Pulmonary artery endothelial cell (primary cell): ENCODE data around the gene PCBP3. TPM values are rescaled to one million over a fixed set of nuclear protein-coding genes. Genes with fewer than 3 reads are reported as not detected.
"Not testable (repeated sequence)": the region's sequence is repeated elsewhere in the genome, so short reads cannot be mapped to it uniquely, and the experiment has no call there.

Experiments used
- DNase-seq: peaks from one replicate; pipeline ENCODE4 v3.0.0-alpha.2; 2011; ENCODE audit warnings: low read depth, low spot score
- total RNA-seq: library from RNA; depleted of rRNA; stranded (reverse); fragments of >200 nt; gene quantifications from 2 replicates; pipeline ENCODE4 v1.2.3, GENCODE V29; 2014

The PCBP3 gene
- total RNA-seq, 1 donor from 2014 or later: 0.13 TPM

- not testable (repeated sequence) for DNase-seq
Observed at GRCh38 chr21:45975667-45976409, 332.3 kb downstream of the PCBP3 start.

- no peak for DNase-seq
Observed at GRCh38 chr21:45976701-45977311, 333.3 kb downstream of the PCBP3 start.

- no peak for DNase-seq
Observed at GRCh38 chr21:45977396-45977795, 333.9 kb downstream of the PCBP3 start.

GRCh38 chr21:45979141-45979631, 335.7 kb downstream of the PCBP3 start:
- DNase-seq: no peak

- DNase-seq: no peak
Observed at GRCh38 chr21:45979651-45980050, 336.1 kb downstream of the PCBP3 start.

GRCh38 chr21:45980271-45980670, 336.7 kb downstream of the PCBP3 start:
- DNase-seq: no peak

- DNase-seq: no peak
Observed at GRCh38 chr21:45980697-45981096, 337.2 kb downstream of the PCBP3 start.

- DNase-seq: peak; percentile 43
Observed at GRCh38 chr21:45981151-45982091, 337.9 kb downstream of the PCBP3 start, which contains the start of gene COL6A1. COL6A1 (plus strand) TSS chr21:45981770; CDS start chr21:45981851, 81 bp downstream.

GRCh38 chr21:45982092-45982757, 338.7 kb downstream of the PCBP3 start:
- no peak for DNase-seq

- no peak for DNase-seq
Observed at GRCh38 chr21:45982758-45983648, 339.5 kb downstream of the PCBP3 start.

- no peak for DNase-seq
Observed at GRCh38 chr21:45983649-45983965, 340.1 kb downstream of the PCBP3 start.

- no peak for DNase-seq
Observed at GRCh38 chr21:45983981-45984551, 340.5 kb downstream of the PCBP3 start.

- DNase-seq: no peak
Observed at GRCh38 chr21:45984584-45985095, 341.1 kb downstream of the PCBP3 start.

GRCh38 chr21:45985471-45986315, 342.2 kb downstream of the PCBP3 start:
- DNase-seq: no peak

- no peak for DNase-seq
Observed at GRCh38 chr21:45986316-45987051, 343.0 kb downstream of the PCBP3 start.

GRCh38 chr21:45987121-45987711, 343.7 kb downstream of the PCBP3 start:
- no peak for DNase-seq
